GM23338 (cell line): ENCODE data around the gene SH3BP2. TPM values are rescaled to one million over a fixed set of nuclear protein-coding genes. Genes with fewer than 3 reads are reported as not detected.

Experiments
- ATAC-seq: fragments of 200-7000 bp; cut with Tn5 transposase; 3 replicates; pipeline ENCODE4 v1.9.1; 2020
- DNase-seq: peaks from one replicate; pipeline ENCODE4 v3.0.0-alpha.2; 2015; ENCODE audit warnings: low spot score
- H2AFZ ChIP-seq: fragments of 200-600 bp; sonication (generic); 2 replicates; pipeline ENCODE4 v1.8.0; 2016; ENCODE audit warnings: antibody characterized with exemption, mild to moderate bottlenecking, moderate library complexity
- H3F3A ChIP-seq: fragments of 200-600 bp; sonication (generic); replicated peaks from 2 replicates; pipeline ENCODE4 v1.8.0; 2017; ENCODE audit warnings: antibody characterized with exemption, mixed run types, low read depth
- H3K27ac ChIP-seq: fragments of 200-600 bp; sonication (generic); 2 replicates; pipeline ENCODE4 v1.6.1; 2016; ENCODE audit warnings: low read depth
- H3K27me3 ChIP-seq: fragments of 200-600 bp; sonication (generic); 2 replicates; pipeline ENCODE4 v1.8.0; 2016; ENCODE audit warnings: mild to moderate bottlenecking, mixed run types, moderate library complexity; ENCODE audit not compliant: insufficient read depth
- H3K36me3 ChIP-seq: fragments of 200-600 bp; sonication (generic); 2 replicates; pipeline ENCODE4 v1.8.0; 2016; ENCODE audit warnings: mild to moderate bottlenecking; ENCODE audit not compliant: insufficient read depth
- H3K4me1 ChIP-seq: fragments of 200-600 bp; sonication (generic); 2 replicates; pipeline ENCODE4 v1.8.0; 2016; ENCODE audit warnings: mild to moderate bottlenecking, moderate library complexity; ENCODE audit not compliant: insufficient read depth
- H3K4me2 ChIP-seq: fragments of 200-600 bp; sonication (generic); 2 replicates; pipeline ENCODE4 v1.7.1; 2017; ENCODE audit warnings: mixed run types
- H3K4me3 ChIP-seq: fragments of 200-600 bp; sonication (generic); 2 replicates; pipeline ENCODE4 v1.6.1; 2016; ENCODE audit warnings: mixed run types
- H3K79me2 ChIP-seq: fragments of 200-600 bp; sonication (generic); replicated peaks from 2 replicates; pipeline ENCODE4 v1.8.0; 2017; ENCODE audit warnings: mild to moderate bottlenecking; ENCODE audit not compliant: insufficient read depth
- H3K9me2 ChIP-seq: fragments of 200-600 bp; sonication (generic); 2 replicates; pipeline ENCODE4 v1.8.0; 2017; ENCODE audit not compliant: insufficient read depth
- H4K20me1 ChIP-seq: fragments of 200-600 bp; sonication (generic); replicated peaks from 2 replicates; pipeline ENCODE4 v1.8.0; 2017; ENCODE audit warnings: mild to moderate bottlenecking; ENCODE audit not compliant: insufficient read depth
- H3K27ac Mint-ChIP-seq: 2 replicates; pipeline ENCODE4 v1.8.0; 2020; ENCODE audit warnings: inconsistent platforms, mild to moderate bottlenecking, moderate library complexity, mixed read lengths
- H3K27me3 Mint-ChIP-seq: 3 replicates; pipeline ENCODE4 v1.8.0; 2022; ENCODE audit warnings: low read depth, mild to moderate bottlenecking, moderate library complexity, mixed read lengths, inconsistent platforms; ENCODE audit not compliant: insufficient read depth, poor library complexity
- H3K36me3 Mint-ChIP-seq: 3 replicates; pipeline ENCODE4 v1.8.0; 2021; ENCODE audit warnings: low read depth, mild to moderate bottlenecking, inconsistent platforms, moderate library complexity, mixed read lengths
- H3K4me1 Mint-ChIP-seq: 3 replicates; pipeline ENCODE4 v1.8.0; 2020; ENCODE audit warnings: mild to moderate bottlenecking, inconsistent platforms, mixed read lengths
- H3K4me3 Mint-ChIP-seq: 3 replicates; pipeline ENCODE4 v1.8.0; 2021; ENCODE audit warnings: moderate library complexity, mild to moderate bottlenecking, inconsistent platforms, mixed read lengths
- H3K9me3 Mint-ChIP-seq: 3 replicates; pipeline ENCODE4 v1.8.0; 2020; ENCODE audit warnings: moderate library complexity, mild to moderate bottlenecking, inconsistent platforms, mixed read lengths
- CREB1 ChIP-seq: fragments of 250-450 bp; sonication (Bioruptor Pico); IDR thresholded peaks from 2 replicates; pipeline ENCODE4 v1.5.0; 2020; ENCODE audit warnings: low read depth, mild to moderate bottlenecking, moderate library complexity
- CTCF ChIP-seq, 2 experiments: fragments of 200-600 bp in 1 of 2; sonication (generic) in 1 of 2; conservative IDR thresholded peaks; 2 replicates each; pipeline versions ENCODE4 v1.5.1 to v1.6.1; 2016 to 2017; ENCODE audit warnings: antibody characterized with exemption in 2 of 2, low read depth in 2 of 2, mild to moderate bottlenecking in 2 of 2, moderate library complexity in 1 of 2
- ETS1 ChIP-seq: IDR thresholded peaks from 2 replicates; pipeline ENCODE4 v1.6.1; 2016; ENCODE audit warnings: antibody characterized with exemption
- EZH2 ChIP-seq: fragments of 200-600 bp; sonication (generic); IDR thresholded peaks from one replicate; pipeline ENCODE4 v1.8.0; 2017; ENCODE audit warnings: antibody characterized with exemption, mild to moderate bottlenecking, low read depth; ENCODE audit not compliant: unreplicated experiment
- EZH2phosphoT487 ChIP-seq: fragments of 200-600 bp; sonication (generic); IDR thresholded peaks from one replicate; pipeline ENCODE4 v1.8.1; 2018; ENCODE audit warnings: antibody characterized with exemption; ENCODE audit not compliant: unreplicated experiment
- JUNB ChIP-seq: IDR thresholded peaks from one replicate; pipeline ENCODE4 v1.6.1; 2016; ENCODE audit warnings: antibody characterized with exemption; ENCODE audit not compliant: unreplicated experiment
- NANOG ChIP-seq: IDR thresholded peaks from 2 replicates; pipeline ENCODE4 v1.6.1; 2016; ENCODE audit warnings: antibody characterized with exemption, borderline replicate concordance
- POLR2AphosphoS5 ChIP-seq: IDR thresholded peaks from 2 replicates; pipeline ENCODE4 v1.6.1; 2016; ENCODE audit warnings: antibody characterized with exemption, low read depth
- REST ChIP-seq: IDR thresholded peaks from one replicate; pipeline ENCODE4 v1.6.1; 2018; ENCODE audit warnings: antibody characterized with exemption; ENCODE audit not compliant: unreplicated experiment
- STAT1 ChIP-seq: IDR thresholded peaks from one replicate; pipeline ENCODE4 v1.6.1; 2016; ENCODE audit warnings: antibody characterized with exemption; ENCODE audit not compliant: unreplicated experiment
- ZNF114 ChIP-seq: fragments of 250-450 bp; sonication (Bioruptor Pico); IDR thresholded peaks from 2 replicates; pipeline ENCODE4 v1.5.0; 2020; ENCODE audit warnings: mild to moderate bottlenecking, moderate library complexity
- ZNF331 ChIP-seq: fragments of 250-450 bp; sonication (Bioruptor Pico); IDR thresholded peaks from 2 replicates; pipeline ENCODE4 v1.5.0; 2020; ENCODE audit warnings: low read depth, mild to moderate bottlenecking, moderate library complexity
- polyA plus RNA-seq: library from polyadenylated mRNA; unstranded; fragments of >200 nt; fragmentation: Nextera tagmentation; extraction: Ambion mirVana; gene quantifications from 2 replicates; pipeline ENCODE4 v1.2.1, GENCODE V29; 2016
- total RNA-seq: library from RNA; depleted of rRNA; stranded (reverse); fragments of >200 nt; shearing (Covaris generic); gene quantifications from 2 replicates; pipeline ENCODE4 v1.2.3, GENCODE V29; 2014

SH3BP2 gene
- total and polyA plus RNA-seq, 2 experiments from 2014 or later: 15.2 to 43.9 TPM

GRCh38 chr4:2867758-2868491 is 75.0 kb downstream of the SH3BP2 start:
- 0 out of 2 replicates have a peak, but pooled peaks cover 2% of the 10 kb centered on the region for H3F3A ChIP-seq
- DNase-seq (peak; percentile 67), ATAC-seq (peak; percentile 71)
- peaks cover 2% of the 10 kb centered on the region for H3K27me3 Mint-ChIP-seq
- peak overlapping the region; percentile 41 for H3K4me3 ChIP-seq
- H3K36me3 Mint-ChIP-seq: no peaks in the 10 kb centered on the region
- no peak for TF ChIP-seq EZH2
- TF ChIP-seq ETS1: no peak
- no peak for TF ChIP-seq REST
- no peak for TF ChIP-seq POLR2AphosphoS5
- no peak for TF ChIP-seq CREB1 (CRISPR knock-in tag)
- peaks cover 58% of the 10 kb centered on the region for H3K4me1 ChIP-seq
- H3K4me1 Mint-ChIP-seq: peaks cover 52% of the 10 kb centered on the region
- no peak overlapping the region for H2AFZ ChIP-seq
- H3K36me3 ChIP-seq: no peaks in the 10 kb centered on the region
- H3K4me2 ChIP-seq: peak overlapping the region; percentile 44
- H3K27ac Mint-ChIP-seq: peak overlapping the region; percentile 73
- peak overlapping the region; percentile 92 for H3K27ac ChIP-seq
- H3K27me3 ChIP-seq: no peaks in the 10 kb centered on the region
- no peaks in the 10 kb centered on the region for H3K9me2 ChIP-seq
- no peaks in the 10 kb centered on the region for H3K9me3 Mint-ChIP-seq
- H4K20me1 ChIP-seq: peaks cover 6% of the 10 kb centered on the region
- H3K4me3 Mint-ChIP-seq: peak overlapping the region; percentile 23
- peaks cover 99% of the 10 kb centered on the region for H3K79me2 ChIP-seq

- H3K4me3 Mint-ChIP-seq: peak overlapping the region; percentile 23; the same call in 1 of the 3 replicates
- Histone ChIP-seq H3K27ac (peak overlapping the region; percentile 92; the same call in 1 of the 2 replicates), H3K4me2 (peak overlapping the region; percentile 44), H3K36me3 (no peaks in the 10 kb centered on the region), H3K4me1 (peaks cover 58% of the 10 kb centered on the region), H3K9me2 (no peaks in the 10 kb centered on the region), H3K79me2 (peaks cover 99% of the 10 kb centered on the region), H3F3A (0 out of 2 replicates have a peak, but pooled peaks cover 2% of the 10 kb centered on the region), H4K20me1 (peaks cover 6% of the 10 kb centered on the region), H3K27me3 (no peaks in the 10 kb centered on the region), H2AFZ (no peak overlapping the region), H3K4me3 (peak overlapping the region; percentile 41; the same call in 1 of the 2 replicates)
- peak overlapping the region; percentile 73; the same call in 1 of the 2 replicates for H3K27ac Mint-ChIP-seq
- peaks cover 49% of the 10 kb centered on the region for H3K4me1 Mint-ChIP-seq
- H3K36me3 Mint-ChIP-seq: no peaks in the 10 kb centered on the region
- H3K27me3 Mint-ChIP-seq: peaks cover 2% of the 10 kb centered on the region
- ATAC-seq (no peak; the same call in 2 of the 3 replicates), DNase-seq (no peak)
- H3K9me3 Mint-ChIP-seq: no peaks in the 10 kb centered on the region
- TF ChIP-seq STAT1 (no peak), ZNF114 (no peak), NANOG (no peak), JUNB (no peak), CTCF (conservative IDR thresholded peaks at IDR 0.05; ENCODE audit: low read depth in 2 of 2) (no peak), CREB1 (CRISPR knock-in tag) (no peak), ETS1 (no peak), POLR2AphosphoS5 (no peak), EZH2 (no peak), EZH2phosphoT487 (no peak), ZNF331 (CRISPR knock-in tag) (no peak)
These were observed 76.1 kb downstream of the SH3BP2 start for GRCh38 chr4:2868877-2869487.
